GM19351 (cell line): Measurements from ENCODE around the gene TPSB2.
"Not testable (repeated sequence)": the region's sequence is repeated elsewhere in the genome, so short reads cannot be mapped to it uniquely, and the experiment has no call there.

ENCODE experiments used
- ATAC-seq: cut with Tn5 transposase; IDR thresholded peaks from one replicate; pipeline ENCODE4 v1.9.1; 2021; ENCODE audit warnings: mild to moderate bottlenecking, moderate library complexity; ENCODE audit not compliant: unreplicated experiment

TPSB2 gene

DNA sequence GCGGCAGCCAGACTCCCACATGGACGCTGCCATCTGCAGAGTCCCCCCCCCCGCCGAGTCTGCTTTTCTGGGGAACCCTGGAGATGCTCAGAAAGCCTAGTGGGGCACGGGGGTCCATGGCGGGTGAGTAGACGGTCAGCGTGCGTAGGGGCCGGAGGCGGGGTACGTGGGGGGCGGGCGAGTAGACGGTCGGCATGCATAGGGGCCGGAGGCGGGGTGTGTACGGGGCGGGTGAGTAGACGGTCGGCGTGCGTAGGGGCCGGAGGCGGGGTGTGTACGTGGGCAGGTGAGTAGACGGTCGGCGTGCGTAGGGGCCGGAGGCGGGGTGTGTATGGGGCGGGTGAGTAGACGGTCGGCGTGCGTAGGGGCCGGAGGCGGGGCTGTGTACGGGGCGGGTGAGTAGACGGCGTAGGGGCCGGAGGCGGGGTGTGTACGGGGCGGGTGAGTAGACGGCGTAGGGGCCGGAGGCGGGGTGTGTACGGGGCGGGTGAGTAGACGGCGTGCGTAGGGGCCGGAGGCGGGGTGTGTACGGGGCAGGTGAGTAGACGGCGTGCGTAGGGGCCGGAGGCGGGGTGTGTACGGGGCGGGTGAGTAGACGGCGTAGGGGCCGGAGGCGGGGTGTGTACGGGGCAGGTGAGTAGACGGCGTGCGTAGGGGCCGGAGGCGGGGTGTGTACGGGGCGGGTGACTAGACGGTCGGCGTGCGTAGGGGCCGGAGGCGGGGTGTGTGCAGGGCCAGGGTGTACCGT lies 44.4 kb downstream of the TPSB2 start:
- not testable (repeated sequence) for ATAC-seq

DNA sequence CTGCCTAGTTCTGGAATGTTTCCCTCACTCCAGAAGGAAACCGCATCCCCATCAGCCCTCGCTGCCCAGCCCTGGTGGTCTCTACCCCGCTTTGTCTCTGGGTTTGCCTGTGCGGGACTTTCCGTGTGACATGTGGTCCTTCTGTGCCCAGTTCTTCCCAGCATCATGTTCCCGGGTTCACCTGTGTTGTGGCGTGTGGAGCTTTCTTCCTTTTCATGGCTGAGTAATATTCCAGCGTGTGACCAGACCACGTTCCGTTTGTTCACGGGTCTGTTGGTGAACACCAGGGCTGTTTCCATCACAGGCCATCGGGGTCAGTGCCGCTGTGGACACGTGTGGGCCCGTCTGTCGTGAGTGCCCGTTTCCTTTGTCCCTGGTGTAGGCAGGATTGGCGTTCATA lies 45.0 kb downstream of the TPSB2 start:
- no peak for ATAC-seq

- ATAC-seq, result no peak
These were observed 45.7 kb downstream of the TPSB2 start for GRCh38 chr16:1184156-1184868.

DNA sequence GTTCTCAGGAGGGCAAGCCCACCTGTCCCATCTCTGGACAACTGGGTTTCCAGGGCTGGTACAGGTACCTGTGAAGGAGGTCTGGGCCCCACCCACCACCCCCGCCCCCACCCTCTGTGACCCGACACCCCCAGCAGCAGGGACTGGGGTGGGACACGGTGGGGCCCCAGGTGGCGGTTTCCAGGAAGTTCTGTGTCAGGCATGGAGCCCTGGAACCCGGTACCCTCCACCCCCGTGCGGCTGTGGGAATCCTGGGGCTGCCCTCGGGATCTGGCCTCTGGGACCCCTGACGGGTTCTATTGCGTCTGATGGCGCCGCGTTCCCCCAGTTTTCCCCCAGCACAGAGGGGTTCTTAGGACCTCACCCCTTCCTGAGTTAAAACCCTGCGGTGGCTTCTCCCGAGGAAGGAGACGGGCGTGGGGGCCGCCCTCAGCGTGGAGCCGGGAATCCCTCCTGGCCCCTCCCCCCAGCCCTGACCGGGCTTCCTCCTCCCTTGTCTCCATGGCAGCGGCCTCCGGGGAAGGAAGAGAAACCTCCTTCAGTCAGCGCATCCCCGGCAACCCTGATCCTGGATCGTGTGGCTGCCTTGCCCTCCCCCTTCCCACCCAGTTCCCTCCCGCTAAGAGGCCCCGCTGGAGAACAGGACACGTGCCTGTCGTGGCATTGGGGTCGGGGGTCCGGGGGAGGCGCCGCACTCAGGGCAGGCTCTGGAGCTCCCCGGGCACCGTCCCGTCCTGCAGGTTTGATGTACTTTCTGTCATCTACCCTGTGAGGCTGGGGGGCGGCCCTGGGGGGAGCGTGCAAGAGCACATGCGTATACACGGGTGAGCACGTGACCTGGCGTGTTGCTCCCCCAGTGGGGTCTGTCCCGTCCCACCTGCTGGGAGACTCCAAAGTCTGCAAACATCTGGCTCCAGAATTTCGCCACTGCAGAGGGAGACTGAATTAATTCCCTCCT lies 46.8 kb downstream of the TPSB2 start:
- ATAC-seq, result no peak

- no peak for ATAC-seq
These were observed 47.7 kb downstream of the TPSB2 start for GRCh38 chr16:1182316-1182671.

- no peak for ATAC-seq
These were observed 48.3 kb downstream of the TPSB2 start for GRCh38 chr16:1181404-1182315.

DNA sequence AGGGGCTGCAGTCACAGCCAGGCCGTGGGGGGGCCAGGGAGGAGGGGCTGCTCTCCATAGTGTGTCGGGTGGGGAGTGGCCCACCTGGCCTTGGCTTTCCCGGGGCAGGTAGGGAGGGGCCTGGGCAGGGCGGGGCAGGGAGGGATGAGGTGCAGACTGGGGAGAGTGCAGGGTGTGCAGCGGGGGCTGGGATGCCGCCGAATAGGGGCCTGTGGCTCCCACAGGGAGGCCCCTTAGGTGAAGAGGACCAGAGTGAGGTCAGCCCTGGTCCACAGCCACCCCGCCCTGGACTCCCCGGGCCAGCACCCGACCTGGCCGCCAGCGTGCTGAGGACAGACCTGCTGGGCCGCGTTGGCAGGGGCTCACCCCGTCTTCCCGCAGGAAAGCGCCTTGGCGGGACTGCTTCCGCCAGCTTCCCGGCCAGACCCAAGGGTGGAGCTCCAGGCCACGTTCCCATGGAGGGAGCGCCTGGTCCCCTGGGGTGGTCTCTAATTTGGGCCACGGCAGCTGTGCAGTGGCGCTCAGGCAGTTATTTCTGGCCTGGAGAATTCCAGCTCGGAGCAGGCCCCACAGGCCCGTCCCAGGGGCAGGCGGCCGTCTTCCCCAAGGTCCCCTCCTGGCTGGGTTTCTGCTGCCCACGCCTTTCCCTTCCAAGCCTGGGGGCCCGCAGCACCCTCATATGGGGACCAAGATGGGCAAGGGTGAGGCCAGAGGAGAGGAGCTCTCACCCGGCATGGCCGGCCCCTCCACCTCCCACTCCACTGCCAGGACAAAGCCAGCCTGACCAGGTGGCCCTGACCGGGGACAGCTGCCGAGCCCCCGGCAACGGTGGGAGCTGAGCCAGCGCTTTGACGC lies 49.2 kb downstream of the TPSB2 start:
- ATAC-seq, result no peak
